Measurements from ENCODE around the gene TKFC. TPM values are rescaled to one million over a fixed set of nuclear protein-coding genes. Genes with fewer than 3 reads are reported as not detected.

The TKFC gene
- total and polyA plus RNA-seq, 8 donors: 26.6 to 48.5 (median 32.0) TPM

GRCh38 chr11:61329871-61330270 lies 3.2 kb upstream of the TKFC start:
- no peaks in the 10 kb centered on the region for H3K27me3 ChIP-seq
- peaks cover 0 to 51% of the 10 kb centered on the region in 2 donors for H3K36me3 ChIP-seq
- peaks cover 6 to 31% of the 10 kb centered on the region in 2 donors for H3K4me1 ChIP-seq
- ATAC-seq (no peak), DNase-seq (no peak)
- H3K9me3 ChIP-seq: no peaks in the 10 kb centered on the region
- no peak overlapping the region for H3K4me3 ChIP-seq
- TF ChIP-seq, protein P1, sequence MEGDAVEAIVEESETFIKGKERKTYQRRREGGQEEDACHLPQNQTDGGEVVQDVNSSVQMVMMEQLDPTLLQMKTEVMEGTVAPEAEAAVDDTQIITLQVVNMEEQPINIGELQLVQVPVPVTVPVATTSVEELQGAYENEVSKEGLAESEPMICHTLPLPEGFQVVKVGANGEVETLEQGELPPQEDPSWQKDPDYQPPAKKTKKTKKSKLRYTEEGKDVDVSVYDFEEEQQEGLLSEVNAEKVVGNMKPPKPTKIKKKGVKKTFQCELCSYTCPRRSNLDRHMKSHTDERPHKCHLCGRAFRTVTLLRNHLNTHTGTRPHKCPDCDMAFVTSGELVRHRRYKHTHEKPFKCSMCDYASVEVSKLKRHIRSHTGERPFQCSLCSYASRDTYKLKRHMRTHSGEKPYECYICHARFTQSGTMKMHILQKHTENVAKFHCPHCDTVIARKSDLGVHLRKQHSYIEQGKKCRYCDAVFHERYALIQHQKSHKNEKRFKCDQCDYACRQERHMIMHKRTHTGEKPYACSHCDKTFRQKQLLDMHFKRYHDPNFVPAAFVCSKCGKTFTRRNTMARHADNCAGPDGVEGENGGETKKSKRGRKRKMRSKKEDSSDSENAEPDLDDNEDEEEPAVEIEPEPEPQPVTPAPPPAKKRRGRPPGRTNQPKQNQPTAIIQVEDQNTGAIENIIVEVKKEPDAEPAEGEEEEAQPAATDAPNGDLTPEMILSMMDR (IDR thresholded peaks at IDR 0.05): no peak
- no peak overlapping the region for H3K27ac ChIP-seq
- intact Hi-C loops (cut with DNase I): loop anchor here in 1 of 2 donors (5.0 kb wide), 1 partner anchor 37 kb away; no protein-coding TSS in a partner anchor

GRCh38 chr11:61331651-61332050 lies 1.4 kb upstream of the TKFC start:
- Histone ChIP-seq H3K36me3 (peaks cover 0 to 33% of the 10 kb centered on the region in 2 donors), H3K4me1 (peaks cover 6 to 41% of the 10 kb centered on the region in 2 donors), H3K27ac (no peak overlapping the region), H3K4me3 (peak overlapping the region; percentile 97 to 100), H3K27me3 (no peaks in the 10 kb centered on the region), H3K9me3 (no peaks in the 10 kb centered on the region)
- intact Hi-C loops (cut with DNase I): loop anchor here in 1 of 2 donors (5.0 kb wide), 1 partner anchor 36 kb away; no protein-coding TSS in a partner anchor
- DNase-seq: peak in 1 of 4 donors; percentile 6
- TF ChIP-seq, protein P1 (IDR thresholded peaks at IDR 0.05): no peak
- no peak for ATAC-seq

DNA sequence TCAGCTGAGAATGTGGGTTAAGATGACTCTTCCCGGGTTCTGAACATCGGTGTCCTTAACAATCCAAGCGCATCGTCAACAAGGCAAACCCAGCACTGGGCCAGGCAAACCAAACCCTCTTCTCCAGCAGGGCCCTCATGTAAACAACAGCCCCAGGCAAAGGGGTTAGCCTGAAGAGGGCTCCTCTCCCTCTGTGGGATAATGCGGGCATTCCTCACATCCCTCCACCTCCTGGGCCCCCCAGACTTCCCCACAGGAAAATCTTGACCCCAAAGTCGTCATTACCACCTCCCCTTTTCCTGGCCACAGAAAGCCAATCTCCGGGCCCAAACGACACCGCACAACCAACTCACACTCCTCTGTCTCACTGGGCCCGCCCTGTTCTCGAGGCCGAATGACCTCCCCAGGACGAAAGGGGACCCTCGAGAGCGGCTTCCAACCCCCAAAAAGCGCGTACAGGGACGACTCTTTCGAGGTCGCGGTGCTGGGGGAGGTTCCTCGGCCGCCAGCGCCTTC lies 689 bp upstream of the TKFC start:
- peak overlapping the region; percentile 84 to 91 for H3K27ac ChIP-seq
- intact Hi-C loops (cut with DNase I): loop anchor here in 1 of 2 donors (5.0 kb wide), 1 partner anchor 35 kb away; no protein-coding TSS in a partner anchor
- H3K4me3 ChIP-seq: peak overlapping the region; percentile 97 to 100
- H3K9me3 ChIP-seq: no peaks in the 10 kb centered on the region
- H3K4me1 ChIP-seq: peaks cover 6 to 42% of the 10 kb centered on the region in 2 donors
- TF ChIP-seq, protein P1 (IDR thresholded peaks at IDR 0.05): no peak
- no peaks in the 10 kb centered on the region for H3K27me3 ChIP-seq
- H3K36me3 ChIP-seq: peaks cover 0 to 26% of the 10 kb centered on the region in 2 donors
- DNase-seq: peak in 2 of 4 donors; percentile 6 to 33
- peak; percentile 17 for ATAC-seq

GRCh38 chr11:61333550-61334433 lies 764 bp downstream of the TKFC start:
- Histone ChIP-seq H3K27me3 (no peaks in the 10 kb centered on the region), H3K4me1 (peaks cover 6 to 42% of the 10 kb centered on the region in 2 donors), H3K9me3 (no peaks in the 10 kb centered on the region), H3K27ac (peak overlapping the region; percentile 84 to 91), H3K4me3 (peak overlapping the region; percentile 97 to 100), H3K36me3 (peaks cover 0 to 13% of the 10 kb centered on the region in 2 donors)
- intact Hi-C loops (cut with DNase I): loop anchor here in 1 of 2 donors (5.0 kb wide), 1 partner anchor 34 kb away; no protein-coding TSS in a partner anchor
- TF ChIP-seq, protein P1 (IDR thresholded peaks at IDR 0.05): no peak
- DNase-seq (peak in 1 of 4 donors; percentile 30), ATAC-seq (no peak)

Data from left lung (tissue), 10 donors.